H1 (cell line): ENCODE results near the gene GRIK1. TPM values are rescaled to one million over a fixed set of nuclear protein-coding genes. Genes with fewer than 3 reads are reported as not detected.

Experiments
- CTCF ChIA-PET: fragments of 300-600 bp; sonication (Branson Sonifier 250); formaldehyde crosslinking; loops from one replicate; lab custom pipeline; 2021; ENCODE audit not compliant: partially characterized antibody; lab: Charles Lee
- POLR2A ChIA-PET: fragments of 300-600 bp; sonication (Branson Sonifier 250); formaldehyde crosslinking; loops from one replicate; lab custom pipeline; 2021; ENCODE audit warnings: inconsistent platforms; ENCODE audit not compliant: partially characterized antibody; lab: Charles Lee
- DNase-seq, 2 experiments: peaks; one replicate each; pipeline versions ENCODE4 v3.0.0 to v3.0.0-alpha.2; 2010 to 2022; ENCODE audit warnings: low spot score in 2 of 2, low read depth in 1 of 2, mixed read lengths in 1 of 2
- FAIRE-seq: peaks from 2 replicates; lab custom pipeline; 2011; peaks lifted over from hg19 to GRCh38; lab: Jason Lieb, UNC
- H2AFZ ChIP-seq: 2 replicates; pipeline ENCODE4 v1.8.1; 2012; ENCODE audit warnings: low read length, inconsistent platforms
- H2AK5ac ChIP-seq: 2 replicates; pipeline ENCODE4 v1.6.1; 2013; ENCODE audit warnings: low read depth, low read length
- H2BK120ac ChIP-seq: replicated peaks from 2 replicates; pipeline ENCODE3; 2013; ENCODE audit warnings: low read depth, low read length, inconsistent platforms
- H2BK12ac ChIP-seq: 2 replicates; pipeline ENCODE4 v1.6.1; 2013; ENCODE audit warnings: low read depth, low read length
- H2BK15ac ChIP-seq: 2 replicates; pipeline ENCODE4 v1.6.1; 2013; ENCODE audit warnings: low read length
- H2BK20ac ChIP-seq: 2 replicates; pipeline ENCODE4 v1.6.1; 2013; ENCODE audit warnings: low read length
- H2BK5ac ChIP-seq: 2 replicates; pipeline ENCODE4 v1.6.1; 2013; ENCODE audit warnings: low read depth, low read length
- H3K14ac ChIP-seq: 2 replicates; pipeline ENCODE4 v1.6.1; 2013; ENCODE audit warnings: inconsistent platforms; ENCODE audit not compliant: insufficient read length
- H3K18ac ChIP-seq: 2 replicates; pipeline ENCODE4 v1.6.1; 2013; ENCODE audit warnings: low read length; ENCODE audit errors: extremely low read depth
- H3K23ac ChIP-seq: 2 replicates; pipeline ENCODE4 v1.6.1; 2013; ENCODE audit warnings: inconsistent platforms; ENCODE audit not compliant: insufficient read length
- H3K23me2 ChIP-seq: 2 replicates; pipeline ENCODE4 v1.6.1; 2013; ENCODE audit warnings: low read depth, low read length
- H3K27ac ChIP-seq: 2 replicates; pipeline ENCODE4 v1.6.1; 2011; ENCODE audit warnings: low read depth, low read length, inconsistent platforms
- H3K27me3 ChIP-seq, 4 experiments: replicated peaks in 1 of 4; 1 replicate in 1 of 4; 2 replicates in 3 of 4; pipeline versions ENCODE4 v1.6.1 to v1.8.1; 2011 to 2013; ENCODE audit warnings: low read length in 3 of 4, mild to moderate bottlenecking in 3 of 4, inconsistent platforms in 2 of 4, mixed read lengths in 2 of 4, moderate library complexity in 1 of 4; ENCODE audit not compliant: control insufficient read depth in 3 of 4, insufficient read depth in 3 of 4; ENCODE audit errors: extremely low read depth in 1 of 4
- H3K36me3 ChIP-seq, 4 experiments: 2 replicates each; pipeline versions ENCODE4 v1.6.1 to v1.8.1; 2011 to 2013; ENCODE audit warnings: mild to moderate bottlenecking in 4 of 4, low read length in 3 of 4, moderate library complexity in 2 of 4, control low read depth in 1 of 4, inconsistent platforms in 1 of 4; ENCODE audit not compliant: insufficient read depth in 4 of 4, control insufficient read depth in 2 of 4
- H3K4ac ChIP-seq: replicated peaks from 2 replicates; pipeline ENCODE3; 2013; ENCODE audit warnings: low read length, low read depth, mixed read lengths, inconsistent platforms; ENCODE audit not compliant: insufficient read length
- H3K4me1 ChIP-seq, 4 experiments: replicated peaks in 1 of 4; 1 replicate in 1 of 4; 2 replicates in 3 of 4; pipeline versions ENCODE4 v1.6.1 to v1.8.1; 2011 to 2013; ENCODE audit warnings: low read length in 3 of 4, inconsistent platforms in 2 of 4, mixed read lengths in 1 of 4; ENCODE audit not compliant: insufficient read depth in 4 of 4, control insufficient read depth in 3 of 4
- H3K4me2 ChIP-seq, 2 experiments: 2 replicates each; pipeline versions ENCODE4 v1.6.1 to v1.8.1; 2011 to 2013; ENCODE audit warnings: low read depth in 2 of 2, low read length in 2 of 2, control low read depth in 1 of 2, inconsistent platforms in 1 of 2, mild to moderate bottlenecking in 1 of 2; ENCODE audit not compliant: insufficient read depth in 1 of 2
- H3K4me3 ChIP-seq, 4 experiments: fragments of 200-600, 300-600 bp in 1 of 4; sonication (generic), shearing (Covaris generic), sonication (Bioruptor Twin) in 1 of 4; 2 replicates each; pipeline versions ENCODE4 v1.5.1 to v1.8.1; 2011 to 2016; ENCODE audit warnings: low read length in 4 of 4, low read depth in 3 of 4, control low read depth in 2 of 4, inconsistent platforms in 2 of 4, mild to moderate bottlenecking in 2 of 4, mixed read lengths in 1 of 4, moderate library complexity in 1 of 4; ENCODE audit not compliant: insufficient read depth in 2 of 4; ENCODE audit errors: extremely low read depth in 1 of 4
- H3K56ac ChIP-seq: replicated peaks from 2 replicates; pipeline ENCODE3; 2013; ENCODE audit warnings: low read depth, mild to moderate bottlenecking, mixed read lengths, low read length, inconsistent platforms; ENCODE audit not compliant: insufficient read length
- H3K79me1 ChIP-seq: 2 replicates; pipeline ENCODE4 v1.6.1; 2013; ENCODE audit warnings: low read depth, low read length, control low read depth
- H3K79me2 ChIP-seq, 2 experiments: 2 replicates each; pipeline versions ENCODE4 v1.6.1 to v1.8.1; 2012 to 2013; ENCODE audit warnings: low read length in 2 of 2, mild to moderate bottlenecking in 2 of 2, inconsistent platforms in 1 of 2; ENCODE audit not compliant: insufficient read depth in 2 of 2, control insufficient read depth in 1 of 2
- H3K9ac ChIP-seq, 4 experiments: replicated peaks in 1 of 4; 1 replicate in 1 of 4; 2 replicates in 3 of 4; pipeline versions ENCODE4 v1.6.1 to v1.8.1; 2011 to 2013; ENCODE audit warnings: low read depth in 3 of 4, low read length in 3 of 4, control low read depth in 2 of 4, mild to moderate bottlenecking in 2 of 4, moderate library complexity in 2 of 4, inconsistent platforms in 1 of 4; ENCODE audit errors: extremely low read depth in 1 of 4
- H3K9me3 ChIP-seq, 2 experiments: 2 replicates each; pipeline versions ENCODE4 v1.6.1 to v1.8.1; 2012 to 2013; ENCODE audit warnings: mild to moderate bottlenecking in 2 of 2, moderate library complexity in 2 of 2, control low read depth in 1 of 2, inconsistent platforms in 1 of 2, low read depth in 1 of 2, low read length in 1 of 2, mixed read lengths in 1 of 2; ENCODE audit not compliant: insufficient read depth in 2 of 2
- H4K20me1 ChIP-seq, 2 experiments: replicated peaks in 1 of 2; 2 replicates each; pipeline versions ENCODE3 to v1.8.1; 2011 to 2013; ENCODE audit warnings: inconsistent platforms in 2 of 2, low read length in 2 of 2, mild to moderate bottlenecking in 1 of 2; ENCODE audit not compliant: insufficient read depth in 2 of 2, control insufficient read depth in 1 of 2
- H4K5ac ChIP-seq: 2 replicates; pipeline ENCODE4 v1.6.1; 2013; ENCODE audit warnings: low read length, low read depth, mixed read lengths, inconsistent platforms; ENCODE audit not compliant: insufficient read length
- H4K8ac ChIP-seq: 2 replicates; pipeline ENCODE4 v1.8.0; 2013; ENCODE audit warnings: mild to moderate bottlenecking, moderate library complexity, low read length, inconsistent platforms; ENCODE audit not compliant: insufficient read depth; ENCODE audit errors: extremely low read depth
- H4K91ac ChIP-seq: replicated peaks from 2 replicates; pipeline ENCODE3; 2013; ENCODE audit warnings: low read length, mixed read lengths, inconsistent platforms; ENCODE audit not compliant: insufficient read length
- KDM4A ChIP-seq: IDR thresholded peaks from one replicate; pipeline ENCODE4 v1.7.1; 2012; ENCODE audit warnings: low read depth, mild to moderate bottlenecking, moderate library complexity, low read length, inconsistent platforms; ENCODE audit not compliant: severe bottlenecking
- WGBS, 2 experiments: shearing (Covaris generic) in 1 of 2; methylation state at CpG; one replicate each; pipeline versions ENCODE4 v1.1.6 to v1.1.7; 2013 to 2015; ENCODE audit warnings: low lambda C conversion rate in 2 of 2, mixed read lengths in 2 of 2, inconsistent platforms in 1 of 2, low coverage in 1 of 2, missing lambda C conversion rate in 1 of 2; ENCODE audit not compliant: insufficient replicate concordance in 2 of 2, insufficient coverage in 1 of 2, insufficient read length in 1 of 2; ENCODE audit errors: extremely low coverage in 1 of 2, missing lambda C conversion rate in 1 of 2; 5-methylcytosine and 5-hydroxymethylcytosine counted together
- polyA plus RNA-seq, 7 experiments: library from polyadenylated mRNA; depleted of rRNA in 3 of 7; stranded (reverse) in 5 of 7; unstranded in 2 of 7; fragments of >200 nt in 5 of 7; fragments of 200-250 nt in 2 of 7; gene quantifications; 1 replicate in 5 of 7; 2 replicates in 1 of 7; 4 replicates in 1 of 7; pipeline versions ENCODE4 v1.2.1 to v1.2.3, GENCODE V29; 2011 to 2013; ENCODE audit warnings: missing spikeins in 2 of 7, mixed read lengths in 2 of 7
- total RNA-seq: library from RNA; stranded (reverse); fragmentation: NEBNext Ultra II Directional; extraction: Animal tissue kit (Norgen Biotek cat#: 25700); gene quantifications from 2 replicates; pipeline ENCODE4 v1.2.1, GENCODE V29; 2021

Gene GRIK1
- total and polyA plus RNA-seq, 2 of the 8 experiments (the other 6 are each of a cell fraction or from before 2014, with no cell fraction given), result 0.11 to 0.32 TPM

GRCh38 chr21:29637134-29637533 lies 302.7 kb downstream of the GRIK1 start:
- Histone ChIP-seq H3K4me3 (no peak overlapping the region), H3K27ac (no peak overlapping the region), H3K4me2 (no peak overlapping the region), H3K79me1 (no peaks in the 10 kb centered on the region), H3K18ac (no peak overlapping the region), H3K9me3 (no peaks in the 10 kb centered on the region), H3K36me3 (no peaks in the 10 kb centered on the region), H2BK5ac (no peak overlapping the region), H2AK5ac (no peak overlapping the region), H3K4ac (no peak overlapping the region), H3K56ac (no peak overlapping the region), H3K4me1 (no peaks in the 10 kb centered on the region), H3K27me3 (no peaks in the 10 kb centered on the region), H3K14ac (no peak overlapping the region), H4K8ac (no peak overlapping the region), H3K23ac (no peak overlapping the region), H3K23me2 (no peaks in the 10 kb centered on the region), H4K91ac (no peak overlapping the region), H3K9ac (no peak overlapping the region), H2BK12ac (no peak overlapping the region), H4K5ac (no peak overlapping the region), H3K79me2 (no peaks in the 10 kb centered on the region), H2BK120ac (no peak overlapping the region), H2AFZ (no peak overlapping the region), H2BK20ac (no peak overlapping the region), H2BK15ac (no peak overlapping the region), H4K20me1 (no peaks in the 10 kb centered on the region)
- DNase-seq, result no peak
- no peak for FAIRE-seq
- CTCF ChIA-PET, result interaction anchor here (0.6 to 1.1 kb wide), 2 partner anchors 8 to 217 kb away, joined by 3 read pairs; no protein-coding TSS in a partner anchor
- POLR2A ChIA-PET, result no interaction called here
- no peak for TF ChIP-seq KDM4A
- 94% methylated on average over 4 of the region's 4 CpGs; no CpG with 5 or more reads in 1 of the 2 experiments for WGBS, 2 experiments
